GM12872 (cell line): ENCODE measurements around the gene PDIA3.

Source experiments
- TF ChIP-seq, protein P1 (sequence below): IDR thresholded peaks from 3 replicates; pipeline ENCODE4 v1.5.1; 2011; ENCODE audit warnings: low read depth, mild to moderate bottlenecking, low read length, moderate library complexity; ENCODE audit not compliant: insufficient read depth

PDIA3 gene

GRCh38 chr15:43799945-43800285 is 53.7 kb downstream of the PDIA3 start, which contains the start of gene SERINC4:
Gene SERINC4, minus strand, starts transcription at chr15:43800220. Its CDS starts 234 bp downstream, at chr15:43799986.
- TF ChIP-seq, protein P1, sequence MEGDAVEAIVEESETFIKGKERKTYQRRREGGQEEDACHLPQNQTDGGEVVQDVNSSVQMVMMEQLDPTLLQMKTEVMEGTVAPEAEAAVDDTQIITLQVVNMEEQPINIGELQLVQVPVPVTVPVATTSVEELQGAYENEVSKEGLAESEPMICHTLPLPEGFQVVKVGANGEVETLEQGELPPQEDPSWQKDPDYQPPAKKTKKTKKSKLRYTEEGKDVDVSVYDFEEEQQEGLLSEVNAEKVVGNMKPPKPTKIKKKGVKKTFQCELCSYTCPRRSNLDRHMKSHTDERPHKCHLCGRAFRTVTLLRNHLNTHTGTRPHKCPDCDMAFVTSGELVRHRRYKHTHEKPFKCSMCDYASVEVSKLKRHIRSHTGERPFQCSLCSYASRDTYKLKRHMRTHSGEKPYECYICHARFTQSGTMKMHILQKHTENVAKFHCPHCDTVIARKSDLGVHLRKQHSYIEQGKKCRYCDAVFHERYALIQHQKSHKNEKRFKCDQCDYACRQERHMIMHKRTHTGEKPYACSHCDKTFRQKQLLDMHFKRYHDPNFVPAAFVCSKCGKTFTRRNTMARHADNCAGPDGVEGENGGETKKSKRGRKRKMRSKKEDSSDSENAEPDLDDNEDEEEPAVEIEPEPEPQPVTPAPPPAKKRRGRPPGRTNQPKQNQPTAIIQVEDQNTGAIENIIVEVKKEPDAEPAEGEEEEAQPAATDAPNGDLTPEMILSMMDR, result no peak

DNA sequence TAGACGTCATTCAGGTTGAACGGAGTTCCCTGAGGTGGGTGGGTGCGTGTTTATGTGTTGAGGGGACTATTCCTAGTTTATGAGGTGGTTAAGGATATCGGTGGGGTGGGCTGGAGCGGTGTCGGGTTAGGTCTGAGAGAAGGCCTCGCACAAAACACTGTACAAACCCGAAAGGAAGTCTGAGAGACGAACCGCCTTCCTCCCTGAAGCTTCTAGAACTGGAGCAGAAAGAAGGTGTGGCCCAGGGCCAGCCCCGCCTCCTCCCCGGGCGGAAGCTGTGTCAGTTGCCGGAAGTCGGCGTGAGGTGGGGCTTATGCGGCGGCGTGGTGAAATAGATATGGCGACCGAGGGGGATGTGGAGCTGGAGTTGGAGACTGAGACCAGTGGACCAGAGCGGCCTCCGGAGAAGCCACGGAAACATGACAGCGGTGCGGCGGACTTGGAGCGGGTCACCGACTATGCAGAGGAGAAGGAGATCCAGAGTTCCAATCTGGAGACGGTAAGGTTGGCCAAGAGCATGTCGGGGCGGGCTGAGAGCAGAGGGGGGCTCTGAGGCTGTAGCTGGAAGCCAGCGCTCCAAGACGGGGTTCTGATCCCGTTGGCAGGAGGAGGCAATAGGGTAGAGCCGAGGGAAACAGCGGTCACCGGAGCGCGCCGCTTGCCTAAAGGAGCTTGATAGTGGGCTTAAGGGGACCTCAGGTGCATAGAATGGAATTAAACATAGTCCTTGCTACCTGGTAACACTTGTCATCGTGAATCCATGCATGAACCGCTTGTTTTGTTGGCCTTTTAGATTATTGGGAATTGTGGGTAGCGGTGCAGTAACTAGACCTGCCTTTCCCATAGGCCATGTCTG is 54.3 kb downstream of the PDIA3 start, which contains the start of gene HYPK:
Gene HYPK (plus strand): TSS at position 314 of the 856 bp plus-strand sequence. CDS start 24 bp downstream, at position 338.
- TF ChIP-seq, protein P1, result no peak

DNA sequence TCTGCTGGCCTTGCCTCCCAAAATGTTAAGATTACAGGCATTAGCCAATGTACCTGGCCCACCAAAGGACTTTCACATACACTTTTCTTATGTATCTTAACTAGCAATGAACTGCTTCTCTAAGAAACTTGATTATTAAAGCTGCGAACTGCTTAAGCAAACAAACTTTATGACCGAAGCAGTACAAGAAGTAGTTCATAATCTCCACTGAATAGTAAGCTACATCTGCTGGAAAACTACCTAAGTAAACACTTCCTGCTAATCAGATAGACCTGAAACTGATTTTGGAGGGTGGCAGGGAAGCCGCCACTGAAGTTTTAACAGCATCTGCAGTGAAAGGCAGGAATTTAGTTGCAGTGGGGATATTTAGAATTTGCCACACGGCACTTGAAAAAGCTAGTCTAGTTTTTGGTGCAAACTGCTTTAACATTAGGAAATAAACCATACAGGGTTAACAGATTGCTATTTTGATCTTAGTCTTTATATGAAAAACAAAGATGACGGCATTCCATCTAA is 62.3 kb downstream of the PDIA3 start:
- TF ChIP-seq, protein P1, result no peak

- TF ChIP-seq, protein P1, result no peak
Observed at GRCh38 chr15:43808960-43809678, 62.9 kb downstream of the PDIA3 start.

DNA sequence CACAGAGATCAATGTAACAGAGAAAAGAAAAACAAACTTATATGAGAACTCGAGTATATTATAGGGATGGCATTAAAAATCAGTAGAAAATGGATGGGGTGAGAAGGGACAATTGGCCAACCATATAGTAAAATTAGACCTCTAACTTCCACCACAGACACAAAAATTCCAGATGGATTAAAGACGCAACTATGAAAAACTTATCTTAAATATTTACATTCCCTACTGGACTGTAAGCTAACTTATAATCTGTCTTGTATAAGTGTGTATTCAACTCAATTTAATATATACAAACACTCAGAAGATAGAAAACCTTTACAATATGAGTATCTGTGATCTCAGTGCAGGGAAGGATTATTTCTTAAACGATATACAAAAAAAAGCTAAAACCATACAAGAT is 75.3 kb downstream of the PDIA3 start:
- TF ChIP-seq, protein P1, result no peak
